Stimulated activated CD8-positive, alpha-beta memory T cell treated with anti-CD3 and anti-CD28 coated beads, Interleukin-4, amount 100 ng/mL, for 4 hours (primary cell): ENCODE measurements around the gene ADAMTS13.

Experiments used
- DNase-seq, 2 donors: peaks; one replicate each; pipeline ENCODE4 v3.0.0-alpha.2; 2020; ENCODE audit warnings: low read depth in 2 of 2, low spot score in 1 of 2

The ADAMTS13 gene

DNA sequence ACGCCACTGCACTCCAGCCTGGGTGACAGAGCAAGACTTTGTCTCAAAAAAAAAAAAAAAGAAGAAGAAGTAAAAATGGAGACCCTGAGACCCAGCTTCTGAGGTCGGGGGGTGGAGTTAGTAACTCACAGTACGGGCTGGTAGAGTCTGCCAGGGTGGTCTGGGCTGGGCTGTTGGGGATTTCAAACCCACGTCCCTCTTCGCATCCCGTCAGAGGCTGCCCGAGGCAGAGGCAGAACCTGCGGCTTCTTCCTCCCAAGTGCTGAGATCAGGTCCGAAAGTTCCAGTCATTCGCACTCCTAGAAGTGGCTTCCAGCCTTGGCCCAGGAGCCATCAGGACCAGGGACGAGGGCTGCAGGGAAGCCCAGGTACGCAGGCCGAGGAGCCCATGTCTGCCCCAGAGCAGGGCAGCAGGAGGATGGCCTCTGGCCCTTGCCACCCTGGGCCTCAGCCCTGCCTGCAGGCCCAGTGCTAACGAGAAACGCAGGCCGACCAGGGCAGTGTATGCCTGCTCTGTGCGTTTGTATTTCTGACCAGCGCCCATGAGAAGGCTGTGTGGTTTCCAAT lies 66.6 kb downstream of the ADAMTS13 start:
- no peak for DNase-seq

DNA sequence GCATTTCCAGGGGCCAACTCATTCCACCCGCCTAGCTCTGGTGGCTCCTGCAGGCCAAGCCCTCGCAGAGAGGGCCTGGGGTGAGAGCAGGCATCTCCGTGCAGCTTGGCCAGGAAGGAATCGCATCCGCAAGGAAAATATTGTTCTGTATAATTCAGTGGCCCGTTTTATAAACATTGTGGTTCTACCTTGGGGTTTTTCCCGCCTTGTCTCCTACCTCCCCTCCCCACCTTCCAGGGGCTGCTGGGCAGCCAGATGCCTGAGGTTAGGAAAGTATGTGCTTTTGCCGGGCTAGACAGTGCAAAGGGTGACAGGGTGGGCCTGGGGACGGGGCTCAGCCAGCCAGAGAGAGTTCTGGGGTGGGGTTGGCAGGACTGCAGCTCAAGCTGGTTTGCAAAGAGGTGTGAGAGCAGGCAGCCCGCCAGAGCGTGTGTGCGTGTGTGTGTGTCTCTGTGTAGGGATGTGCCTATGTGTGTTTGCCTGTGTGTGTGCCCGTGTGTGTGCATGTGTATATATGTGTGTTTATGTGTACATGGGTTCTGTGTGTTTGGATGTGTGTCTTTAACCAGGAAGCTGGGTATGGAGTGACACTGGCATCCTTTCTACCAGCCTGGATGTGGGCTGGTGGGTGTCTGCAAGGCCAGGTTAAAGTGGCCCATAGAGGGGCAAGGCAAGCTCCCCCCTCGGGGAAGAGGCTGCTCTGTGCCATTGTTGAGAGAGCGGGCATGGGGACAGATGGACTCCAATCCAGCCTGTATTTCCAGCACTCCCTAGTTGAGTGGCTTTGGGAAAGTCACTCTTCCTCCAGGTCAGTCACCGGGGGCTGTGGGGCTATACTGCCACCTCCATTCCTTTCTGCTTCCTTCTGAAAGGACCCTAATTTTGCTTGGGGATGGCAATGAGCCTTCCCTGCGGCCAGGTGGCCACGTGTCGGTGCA lies 67.4 kb downstream of the ADAMTS13 start:
- DNase-seq: no peak

DNA sequence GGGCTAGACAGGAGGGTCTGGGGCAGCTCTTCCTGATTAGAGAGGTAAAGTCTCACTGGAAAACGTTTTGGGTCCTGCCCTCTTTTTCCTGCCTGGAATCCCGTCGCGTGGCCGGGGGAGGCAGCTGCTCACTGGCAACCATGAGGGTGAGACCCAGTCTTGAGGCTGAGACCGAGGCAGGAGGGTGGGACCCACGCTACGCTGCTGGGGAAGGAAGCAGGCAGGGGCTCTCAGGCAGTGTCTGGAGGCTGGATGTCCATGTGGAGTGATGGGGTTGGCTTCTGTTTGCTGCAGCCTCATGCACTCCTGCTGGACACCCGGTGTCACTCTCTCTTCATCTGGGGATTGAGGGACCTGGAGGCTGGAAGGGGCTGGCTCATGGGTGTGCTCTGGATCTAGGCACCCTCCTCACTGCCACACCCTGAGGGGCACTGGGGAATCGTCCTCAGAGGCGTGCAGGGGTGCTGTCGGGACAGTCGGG lies 68.1 kb downstream of the ADAMTS13 start:
- no peak for DNase-seq

- DNase-seq: no peak
Observed at GRCh38 chr9:133490865-133491655, 68.9 kb downstream of the ADAMTS13 start.

GRCh38 chr9:133491656-133491925 lies 69.4 kb downstream of the ADAMTS13 start:
- DNase-seq: no peak

- no peak for DNase-seq
Observed at GRCh38 chr9:133492061-133493021, 70.2 kb downstream of the ADAMTS13 start.

DNA sequence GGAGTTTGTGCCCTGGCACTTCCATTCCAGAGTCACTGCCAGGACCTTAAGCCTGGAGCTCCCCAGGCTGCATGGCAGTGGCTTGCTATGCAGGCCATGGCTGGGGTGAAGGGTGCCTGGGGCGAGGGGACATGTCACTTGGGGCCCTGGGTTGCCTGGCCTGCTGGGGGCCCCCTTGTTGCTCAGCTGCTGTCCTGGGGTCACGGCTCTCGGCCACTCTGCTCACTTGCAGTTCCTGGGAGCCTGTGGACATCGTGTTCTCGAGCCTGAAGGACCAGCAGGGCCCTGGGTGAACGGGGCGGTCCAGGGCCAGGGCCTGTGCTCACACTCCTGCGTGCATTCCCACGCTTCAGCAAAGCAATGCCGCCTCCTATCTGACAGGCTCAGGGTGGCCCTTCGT lies 71.3 kb downstream of the ADAMTS13 start:
- DNase-seq: no peak

GRCh38 chr9:133493845-133494540 lies 71.8 kb downstream of the ADAMTS13 start:
- DNase-seq: no peak

DNA sequence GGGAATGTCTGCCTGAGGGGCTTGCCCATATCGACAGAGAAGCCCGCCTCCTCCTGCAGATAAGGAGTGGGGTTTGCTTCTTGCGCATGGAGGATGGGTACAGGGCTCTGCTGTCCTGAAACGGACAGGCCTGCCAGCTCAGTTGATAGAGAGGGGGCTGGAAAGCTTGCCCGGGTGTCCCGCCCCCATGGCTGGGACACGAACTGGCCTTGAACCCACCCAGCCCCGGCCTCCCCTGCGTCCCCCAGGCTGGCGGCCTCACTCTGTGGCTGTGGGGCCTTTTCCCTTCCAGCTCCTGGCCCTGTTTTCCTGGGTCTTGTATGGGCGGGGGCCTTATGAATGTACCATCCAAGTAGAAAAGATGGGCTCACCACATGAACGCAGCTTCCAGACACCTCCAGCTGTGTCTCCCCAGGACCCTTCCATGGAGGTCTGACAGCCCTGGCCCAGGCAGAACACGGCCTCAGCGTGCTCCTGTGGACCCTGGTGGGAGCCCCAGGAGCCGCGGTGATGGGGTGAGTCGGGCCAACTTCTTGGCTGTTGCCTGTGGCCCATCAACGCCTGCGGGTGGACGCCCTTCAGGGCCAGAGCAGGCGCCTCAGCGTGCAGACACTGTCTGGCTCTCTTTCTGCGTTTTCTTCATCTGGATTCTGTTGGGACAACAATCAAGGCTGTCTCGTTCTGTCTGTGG lies 72.6 kb downstream of the ADAMTS13 start:
- DNase-seq: no peak

- DNase-seq: no peak
Observed at GRCh38 chr9:133495327-133496293, 73.4 kb downstream of the ADAMTS13 start.

GRCh38 chr9:133496861-133497842 lies 75.0 kb downstream of the ADAMTS13 start:
- DNase-seq: no peak

- DNase-seq: no peak
Observed at GRCh38 chr9:133499132-133499891, 77.1 kb downstream of the ADAMTS13 start.

- DNase-seq: no peak
Observed at GRCh38 chr9:133499892-133500270, 77.7 kb downstream of the ADAMTS13 start.

- no peak for DNase-seq
Observed at GRCh38 chr9:133502112-133502511, 79.9 kb downstream of the ADAMTS13 start.

DNA sequence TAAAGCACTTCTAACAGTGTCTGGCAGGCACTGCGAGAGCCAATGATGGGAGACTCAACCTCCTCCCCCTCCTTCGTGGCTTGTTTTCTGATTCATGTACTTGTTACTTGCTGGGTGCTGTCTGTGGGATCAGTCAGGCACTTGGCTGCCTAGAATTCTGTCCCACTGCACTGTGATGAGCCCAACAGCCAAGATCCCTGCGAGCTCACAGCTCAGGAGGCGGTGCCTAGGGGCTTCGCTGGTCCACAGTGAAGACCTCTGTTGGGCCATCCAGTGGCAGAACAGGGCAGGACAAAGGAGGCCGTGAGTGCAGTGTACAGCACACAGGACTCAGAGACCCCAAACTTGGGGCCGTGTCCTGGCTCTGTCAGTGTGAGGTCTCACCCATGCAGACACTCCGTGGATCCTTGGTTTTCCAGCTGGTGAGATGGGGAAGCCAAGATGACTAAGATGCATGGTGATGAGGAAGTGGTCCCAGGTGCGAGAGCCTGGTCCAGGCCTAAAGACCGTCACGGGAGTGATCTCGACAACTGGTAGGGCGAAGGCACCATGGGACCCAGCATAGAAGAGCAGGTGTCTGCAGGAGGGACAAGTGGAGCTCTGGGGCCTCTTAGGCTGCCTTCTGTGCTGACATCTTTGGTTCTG lies 83.1 kb downstream of the ADAMTS13 start:
- no peak for DNase-seq
